Measurements from ENCODE around the gene SMIM1.

SMIM1 gene

GRCh38 chr1:3752400-3752945, 20.1 kb upstream of the SMIM1 start, which contains the start of gene CCDC27:
Gene CCDC27, plus strand, starts transcription at chr1:3752450. Its CDS starts 32 bp downstream, at chr1:3752482.
- H3K27ac ChIP-seq (replicated peaks; ENCODE audit: low read length) = no peak within 1 kb of the TSS
- no peak within 1 kb of the TSS for H4K91ac ChIP-seq (ENCODE audit: low read depth, low read length, poor library complexity)
- H3K4me1 ChIP-seq (ENCODE audit: control insufficient read depth in 2 of 2, insufficient read depth in 1 of 2, low read depth in 1 of 2, low read length in 2 of 2) = no peaks in the 10 kb centered on the region
- no peaks in the 10 kb centered on the region for H3K36me3 ChIP-seq (replicated peaks in 1 of 2; ENCODE audit: control insufficient read depth in 2 of 2, insufficient read depth in 2 of 2, low read length in 2 of 2)
- no peak for DNase-seq (ENCODE audit: low spot score)
- peak within 1 kb of the TSS; percentile 44 for H3K23ac ChIP-seq (ENCODE audit: low read depth, low read length, poor library complexity)
- no peak within 1 kb of the TSS for H2BK120ac ChIP-seq (ENCODE audit: low read depth, low read length)
- H3K9ac ChIP-seq (ENCODE audit: low read depth, low read length, poor library complexity) = peak within 1 kb of the TSS; percentile 44
- H2AK5ac ChIP-seq (ENCODE audit: low read depth, low read length) = peak within 1 kb of the TSS; percentile 56
- H2BK5ac ChIP-seq (ENCODE audit: low read length) = peak within 1 kb of the TSS; percentile 13
- no peak within 1 kb of the TSS for H2BK15ac ChIP-seq (ENCODE audit: low read length)
- peak within 1 kb of the TSS; percentile 2 for H3K4me2 ChIP-seq (ENCODE audit: insufficient read depth, low read length, poor library complexity, severe bottlenecking)
- H4K8ac ChIP-seq (ENCODE audit: low read depth, low read length) = no peak within 1 kb of the TSS
- no peaks in the 10 kb centered on the region for H3K9me3 ChIP-seq (replicated peaks in 1 of 2; ENCODE audit: control insufficient read depth in 2 of 2, insufficient read depth in 1 of 2, low read depth in 1 of 2, low read length in 2 of 2)
- no peak within 1 kb of the TSS for H2AFZ ChIP-seq (ENCODE audit: low read length)
- H3K79me1 ChIP-seq (ENCODE audit: low read depth, low read length) = peaks cover 1% of the 10 kb centered on the region
- H3K14ac ChIP-seq (ENCODE audit: low read length) = peak within 1 kb of the TSS; percentile 89
- H3K4me3 ChIP-seq (ENCODE audit: low read length in 2 of 2) = no peak within 1 kb of the TSS
- peaks cover 0 to 48% (median 4%) of the 10 kb centered on the region in 3 experiments for H3K27me3 ChIP-seq (ENCODE audit: control insufficient read depth in 3 of 3, insufficient read depth in 3 of 3, low read depth in 1 of 3, low read length in 3 of 3)
- no peak within 1 kb of the TSS for H3K4ac ChIP-seq (ENCODE audit: low read length)
- H2BK12ac ChIP-seq (ENCODE audit: low read length) = peak within 1 kb of the TSS; percentile 22
- peak within 1 kb of the TSS; percentile 76 for H3K18ac ChIP-seq (ENCODE audit: low read length)
- no CpG with 5 or more reads among the region's 17 CpGs for WGBS, 2 donors (ENCODE audit: extremely low coverage in 2 of 2, insufficient read length in 2 of 2, insufficient replicate concordance in 1 of 2)

DNA sequence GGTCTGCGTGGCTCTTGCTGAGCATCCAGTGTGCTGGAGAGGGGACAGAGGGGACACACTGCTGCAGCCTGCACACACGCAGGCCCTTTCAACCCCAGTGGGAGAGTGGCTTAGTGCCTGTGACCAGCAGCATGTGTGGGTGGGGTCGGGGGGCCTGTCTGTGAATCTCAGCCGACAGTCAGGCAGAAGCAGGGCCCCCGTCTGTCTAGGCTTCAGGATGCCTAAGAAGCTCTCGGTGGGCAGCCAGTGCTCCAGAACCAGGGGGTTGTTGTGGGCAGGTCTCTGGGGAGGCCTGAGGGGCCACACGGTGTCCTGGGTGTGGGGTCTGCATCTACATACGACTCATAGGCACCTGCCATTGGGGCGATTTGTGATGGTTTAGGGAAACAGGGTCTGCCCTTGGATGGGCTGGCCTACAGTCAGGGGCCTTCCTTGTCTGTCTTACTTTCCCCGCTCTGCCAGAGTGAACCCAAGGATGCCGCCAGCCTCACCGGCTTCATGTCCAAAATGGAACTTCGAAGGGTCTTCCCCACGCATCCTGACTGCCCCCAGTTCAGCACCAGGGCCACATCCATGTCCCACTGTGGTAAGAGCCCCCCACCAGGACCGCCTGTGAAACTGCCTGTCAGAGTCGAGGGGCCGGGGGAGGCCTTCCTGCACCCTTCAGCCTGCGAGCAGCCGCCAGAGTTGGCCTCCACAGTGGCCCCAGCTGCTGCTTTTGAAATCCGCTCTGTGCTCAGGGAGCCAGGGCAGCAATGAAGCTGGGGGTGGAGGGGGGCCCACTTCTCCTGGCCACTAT, 18.7 kb upstream of the SMIM1 start:
- Histone ChIP-seq H2BK120ac (ENCODE audit: low read depth, low read length) (no peak overlapping the region), H3K36me3 (replicated peaks in 1 of 2; ENCODE audit: control insufficient read depth in 2 of 2, insufficient read depth in 2 of 2, low read length in 2 of 2) (no peaks in the 10 kb centered on the region), H3K9ac (ENCODE audit: low read depth, low read length, poor library complexity) (peak overlapping the region; percentile 1), H2BK15ac (ENCODE audit: low read length) (no peak overlapping the region), H3K4me1 (ENCODE audit: control insufficient read depth in 2 of 2, insufficient read depth in 1 of 2, low read depth in 1 of 2, low read length in 2 of 2) (no peaks in the 10 kb centered on the region), H3K4ac (ENCODE audit: low read length) (no peak overlapping the region), H3K4me3 (ENCODE audit: low read length in 2 of 2) (no peak overlapping the region), H3K23ac (ENCODE audit: low read depth, low read length, poor library complexity) (no peak overlapping the region), H2AK5ac (ENCODE audit: low read depth, low read length) (no peak overlapping the region), H3K4me2 (ENCODE audit: insufficient read depth, low read length, poor library complexity, severe bottlenecking) (no peak overlapping the region), H4K8ac (ENCODE audit: low read depth, low read length) (no peak overlapping the region), H2AFZ (ENCODE audit: low read length) (no peak overlapping the region), H2BK5ac (ENCODE audit: low read length) (no peak overlapping the region), H3K18ac (ENCODE audit: low read length) (no peak overlapping the region), H3K79me1 (ENCODE audit: low read depth, low read length) (peaks cover 2% of the 10 kb centered on the region), H2BK12ac (ENCODE audit: low read length) (no peak overlapping the region), H4K91ac (ENCODE audit: low read depth, low read length, poor library complexity) (no peak overlapping the region), H3K27me3 (ENCODE audit: control insufficient read depth in 3 of 3, insufficient read depth in 3 of 3, low read depth in 1 of 3, low read length in 3 of 3) (peaks cover 0 to 44% (median 4%) of the 10 kb centered on the region in 3 experiments), H3K27ac (replicated peaks; ENCODE audit: low read length) (no peak overlapping the region), H3K9me3 (replicated peaks in 1 of 2; ENCODE audit: control insufficient read depth in 2 of 2, insufficient read depth in 1 of 2, low read depth in 1 of 2, low read length in 2 of 2) (no peaks in the 10 kb centered on the region), H3K14ac (ENCODE audit: low read length) (no peak overlapping the region)
- no CpG with 5 or more reads among the region's 20 CpGs for WGBS, 2 donors (ENCODE audit: extremely low coverage in 2 of 2, insufficient read length in 2 of 2, insufficient replicate concordance in 1 of 2)
- no peak for DNase-seq (ENCODE audit: low spot score)

- H2BK15ac ChIP-seq (ENCODE audit: low read length) = no peak overlapping the region
- H3K27me3 ChIP-seq (ENCODE audit: control insufficient read depth in 3 of 3, insufficient read depth in 3 of 3, low read depth in 1 of 3, low read length in 3 of 3) = peaks cover 0 to 41% (median 3%) of the 10 kb centered on the region in 3 experiments
- no peak overlapping the region for H4K91ac ChIP-seq (ENCODE audit: low read depth, low read length, poor library complexity)
- no peak overlapping the region for H2AK5ac ChIP-seq (ENCODE audit: low read depth, low read length)
- H3K4me1 ChIP-seq (ENCODE audit: control insufficient read depth in 2 of 2, insufficient read depth in 1 of 2, low read depth in 1 of 2, low read length in 2 of 2) = no peaks in the 10 kb centered on the region
- H3K4me2 ChIP-seq (ENCODE audit: insufficient read depth, low read length, poor library complexity, severe bottlenecking) = no peak overlapping the region
- H2AFZ ChIP-seq (ENCODE audit: low read length) = no peak overlapping the region
- no peak overlapping the region for H3K23ac ChIP-seq (ENCODE audit: low read depth, low read length, poor library complexity)
- no peak overlapping the region for H3K18ac ChIP-seq (ENCODE audit: low read length)
- no CpG with 5 or more reads among the region's 21 CpGs for WGBS, 2 donors (ENCODE audit: extremely low coverage in 2 of 2, insufficient read length in 2 of 2, insufficient replicate concordance in 1 of 2)
- H3K4ac ChIP-seq (ENCODE audit: low read length) = no peak overlapping the region
- H4K8ac ChIP-seq (ENCODE audit: low read depth, low read length) = no peak overlapping the region
- peaks cover 2% of the 10 kb centered on the region for H3K79me1 ChIP-seq (ENCODE audit: low read depth, low read length)
- no peak for DNase-seq (ENCODE audit: low spot score)
- no peak overlapping the region for H2BK120ac ChIP-seq (ENCODE audit: low read depth, low read length)
- H3K4me3 ChIP-seq (ENCODE audit: low read length in 2 of 2) = peak overlapping the region in 1 of 2 donors; percentile 32
- H3K14ac ChIP-seq (ENCODE audit: low read length) = no peak overlapping the region
- H2BK5ac ChIP-seq (ENCODE audit: low read length) = no peak overlapping the region
- H2BK12ac ChIP-seq (ENCODE audit: low read length) = no peak overlapping the region
- peaks cover 6% of the 10 kb centered on the region in 2 donors for H3K9me3 ChIP-seq (replicated peaks in 1 of 2; ENCODE audit: control insufficient read depth in 2 of 2, insufficient read depth in 1 of 2, low read depth in 1 of 2, low read length in 2 of 2)
- no peaks in the 10 kb centered on the region for H3K36me3 ChIP-seq (replicated peaks in 1 of 2; ENCODE audit: control insufficient read depth in 2 of 2, insufficient read depth in 2 of 2, low read length in 2 of 2)
- H3K9ac ChIP-seq (ENCODE audit: low read depth, low read length, poor library complexity) = no peak overlapping the region
- no peak overlapping the region for H3K27ac ChIP-seq (replicated peaks; ENCODE audit: low read length)
These were observed 16.2 kb upstream of the SMIM1 start for GRCh38 chr1:3756394-3756793.

- Histone ChIP-seq H2BK12ac (ENCODE audit: low read length) (no peak overlapping the region), H3K36me3 (replicated peaks in 1 of 2; ENCODE audit: control insufficient read depth in 2 of 2, insufficient read depth in 2 of 2, low read length in 2 of 2) (no peaks in the 10 kb centered on the region), H4K8ac (ENCODE audit: low read depth, low read length) (no peak overlapping the region), H3K4me1 (ENCODE audit: control insufficient read depth in 2 of 2, insufficient read depth in 1 of 2, low read depth in 1 of 2, low read length in 2 of 2) (no peaks in the 10 kb centered on the region), H2BK5ac (ENCODE audit: low read length) (no peak overlapping the region), H4K91ac (ENCODE audit: low read depth, low read length, poor library complexity) (no peak overlapping the region), H3K9me3 (replicated peaks in 1 of 2; ENCODE audit: control insufficient read depth in 2 of 2, insufficient read depth in 1 of 2, low read depth in 1 of 2, low read length in 2 of 2) (peaks cover 6% of the 10 kb centered on the region in 2 donors), H3K4me2 (ENCODE audit: insufficient read depth, low read length, poor library complexity, severe bottlenecking) (no peak overlapping the region), H2AK5ac (ENCODE audit: low read depth, low read length) (no peak overlapping the region), H2BK15ac (ENCODE audit: low read length) (no peak overlapping the region), H3K18ac (ENCODE audit: low read length) (no peak overlapping the region), H3K9ac (ENCODE audit: low read depth, low read length, poor library complexity) (no peak overlapping the region), H3K4ac (ENCODE audit: low read length) (no peak overlapping the region), H3K27me3 (ENCODE audit: control insufficient read depth in 3 of 3, insufficient read depth in 3 of 3, low read depth in 1 of 3, low read length in 3 of 3) (peaks cover 0 to 44% (median 3%) of the 10 kb centered on the region in 3 experiments), H3K4me3 (ENCODE audit: low read length in 2 of 2) (no peak overlapping the region), H2AFZ (ENCODE audit: low read length) (no peak overlapping the region), H3K27ac (replicated peaks; ENCODE audit: low read length) (no peak overlapping the region), H3K23ac (ENCODE audit: low read depth, low read length, poor library complexity) (no peak overlapping the region), H3K79me1 (ENCODE audit: low read depth, low read length) (peaks cover 2% of the 10 kb centered on the region), H3K14ac (ENCODE audit: low read length) (no peak overlapping the region), H2BK120ac (ENCODE audit: low read depth, low read length) (no peak overlapping the region)
- WGBS, 2 donors (ENCODE audit: extremely low coverage in 2 of 2, insufficient read length in 2 of 2, insufficient replicate concordance in 1 of 2) = no CpG with 5 or more reads among the region's 6 CpGs
- no peak for DNase-seq (ENCODE audit: low spot score)
These were observed 13.4 kb upstream of the SMIM1 start for GRCh38 chr1:3759164-3759563.

Data from neuronal stem cell (in vitro differentiated cells).